Suppressor macrophage treated with lipopolysaccharide for 1 hour (primary cell): ENCODE data around the gene SHC4.
"Not testable (repeated sequence)": the region's sequence is repeated elsewhere in the genome, so short reads cannot be mapped to it uniquely, and the experiment has no call there.

ENCODE experiments used
- DNase-seq, 3 donors: peaks; one replicate each; pipeline ENCODE4 v3.0.0-alpha.2; 2020 to 2022

Gene SHC4

GRCh38 chr15:48963524-48964113 lies at the start of gene SHC4:
SHC4 (minus strand) TSS chr15:48963919; CDS start chr15:48963015, 904 bp downstream.
- DNase-seq = peak; percentile 29 to 61 (median 53)

- DNase-seq = no peak
Observed at GRCh38 chr15:48999314-48999713, 35.6 kb upstream of the SHC4 start.

GRCh38 chr15:48996276-48996675 lies 32.6 kb upstream of the SHC4 start:
- DNase-seq = no peak

GRCh38 chr15:48993380-48993779 lies 29.7 kb upstream of the SHC4 start:
- DNase-seq = no peak

- DNase-seq = peak; percentile 51 to 71 (median 64)
Observed at GRCh38 chr15:48992545-48992944, 28.8 kb upstream of the SHC4 start.

GRCh38 chr15:48992096-48992495 lies 28.4 kb upstream of the SHC4 start:
- no peak for DNase-seq

GRCh38 chr15:48989170-48989569 lies 25.5 kb upstream of the SHC4 start:
- DNase-seq = no peak

GRCh38 chr15:48987142-48987541 lies 23.4 kb upstream of the SHC4 start:
- DNase-seq = no peak

GRCh38 chr15:48986240-48986639 lies 22.5 kb upstream of the SHC4 start:
- DNase-seq = no peak

GRCh38 chr15:48985516-48985915 lies 21.8 kb upstream of the SHC4 start:
- DNase-seq = no peak

GRCh38 chr15:48984811-48985352 lies 21.2 kb upstream of the SHC4 start:
- DNase-seq = no peak

- DNase-seq = no peak
Observed at GRCh38 chr15:48984021-48984710, 20.4 kb upstream of the SHC4 start.

GRCh38 chr15:48983300-48983699 lies 19.6 kb upstream of the SHC4 start:
- no peak for DNase-seq

- no peak for DNase-seq
Observed at GRCh38 chr15:48981941-48982340, 18.2 kb upstream of the SHC4 start.

- DNase-seq = no peak
Observed at GRCh38 chr15:48978638-48979037, 14.9 kb upstream of the SHC4 start.

- no peak for DNase-seq
Observed at GRCh38 chr15:48976444-48977088, 12.8 kb upstream of the SHC4 start.

GRCh38 chr15:48975472-48976419 lies 12.0 kb upstream of the SHC4 start:
- DNase-seq = peak; percentile 79 to 94 (median 90)

GRCh38 chr15:48974882-48975281 lies 11.2 kb upstream of the SHC4 start:
- no peak for DNase-seq

- DNase-seq = no peak
Observed at GRCh38 chr15:48972750-48973503, 9.2 kb upstream of the SHC4 start.

GRCh38 chr15:48970926-48971325 lies 7.2 kb upstream of the SHC4 start:
- not testable (repeated sequence) for DNase-seq

- no peak for DNase-seq
Observed at GRCh38 chr15:48968066-48968465, 4.3 kb upstream of the SHC4 start.

- DNase-seq = no peak
Observed at GRCh38 chr15:48967336-48967735, 3.6 kb upstream of the SHC4 start.
